H1 (cell line): ENCODE measurements around the gene MAOB. TPM values are rescaled to one million over a fixed set of nuclear protein-coding genes. Genes with fewer than 3 reads are reported as not detected.

Source experiments
- EP300 ChIP-seq, 2 experiments: IDR thresholded peaks; 1 replicate in 1 of 2; 2 replicates in 1 of 2; pipeline ENCODE4 v1.6.1; 2011 to 2012; ENCODE audit warnings: low read depth in 2 of 2, low read length in 2 of 2, mild to moderate bottlenecking in 2 of 2, borderline replicate concordance in 1 of 2, inconsistent platforms in 1 of 2, moderate library complexity in 1 of 2
- GABPA ChIP-seq: IDR thresholded peaks from 2 replicates; pipeline ENCODE4 v1.6.1; 2011; ENCODE audit warnings: mild to moderate bottlenecking, low read length, moderate library complexity, borderline replicate concordance; ENCODE audit not compliant: insufficient read depth
- HDAC2 ChIP-seq, 2 experiments: fragments of 300-600 bp in 1 of 2; sonication (generic) in 1 of 2; IDR thresholded peaks; 2 replicates each; pipeline ENCODE4 v1.6.1; 2011 to 2012; ENCODE audit warnings: low read depth in 2 of 2, low read length in 2 of 2, mild to moderate bottlenecking in 2 of 2, moderate library complexity in 2 of 2, borderline replicate concordance in 1 of 2, inconsistent platforms in 1 of 2
- RFX5 ChIP-seq: IDR thresholded peaks from 2 replicates; pipeline ENCODE4 v1.6.1; 2011; ENCODE audit warnings: low read depth, low read length, improper control_type of control experiment, borderline replicate concordance
- SUZ12 ChIP-seq: fragments of 200-600 bp; sonication (generic); IDR thresholded peaks from 2 replicates; pipeline ENCODE4 v1.6.1; 2012; ENCODE audit warnings: mild to moderate bottlenecking, inconsistent platforms, low read length, moderate library complexity, mixed read lengths
- polyA plus RNA-seq, 7 experiments: library from polyadenylated mRNA; depleted of rRNA in 3 of 7; stranded (reverse) in 5 of 7; unstranded in 2 of 7; fragments of >200 nt in 5 of 7; fragments of 200-250 nt in 2 of 7; gene quantifications; 1 replicate in 5 of 7; 2 replicates in 1 of 7; 4 replicates in 1 of 7; pipeline versions ENCODE4 v1.2.1 to v1.2.3, GENCODE V29; 2011 to 2013; ENCODE audit warnings: missing spikeins in 2 of 7, mixed read lengths in 2 of 7
- total RNA-seq: library from RNA; stranded (reverse); fragmentation: NEBNext Ultra II Directional; extraction: Animal tissue kit (Norgen Biotek cat#: 25700); gene quantifications from 2 replicates; pipeline ENCODE4 v1.2.1, GENCODE V29; 2021
- TF ChIP-seq, protein P1 (sequence below): fragments of 300-600 bp; sonication (generic); IDR thresholded peaks from 2 replicates; pipeline ENCODE4 v1.7.1; 2012; ENCODE audit warnings: low read length, moderate library complexity, mild to moderate bottlenecking, inconsistent platforms; ENCODE audit not compliant: insufficient replicate concordance
- TF ChIP-seq, protein P2 (sequence below): IDR thresholded peaks from 2 replicates; pipeline ENCODE4 v1.6.1; 2011; ENCODE audit warnings: low read length, improper control_type of control experiment
- TF ChIP-seq, protein P3 (sequence below): IDR thresholded peaks from 2 replicates; pipeline ENCODE4 v1.6.1; 2011; ENCODE audit warnings: low read depth, mild to moderate bottlenecking, low read length; ENCODE audit not compliant: insufficient read depth

MAOB gene
- total and polyA plus RNA-seq, 2 of the 8 experiments (the other 6 are each of a cell fraction or from before 2014, with no cell fraction given): 0.73 to 1.1 TPM

DNA sequence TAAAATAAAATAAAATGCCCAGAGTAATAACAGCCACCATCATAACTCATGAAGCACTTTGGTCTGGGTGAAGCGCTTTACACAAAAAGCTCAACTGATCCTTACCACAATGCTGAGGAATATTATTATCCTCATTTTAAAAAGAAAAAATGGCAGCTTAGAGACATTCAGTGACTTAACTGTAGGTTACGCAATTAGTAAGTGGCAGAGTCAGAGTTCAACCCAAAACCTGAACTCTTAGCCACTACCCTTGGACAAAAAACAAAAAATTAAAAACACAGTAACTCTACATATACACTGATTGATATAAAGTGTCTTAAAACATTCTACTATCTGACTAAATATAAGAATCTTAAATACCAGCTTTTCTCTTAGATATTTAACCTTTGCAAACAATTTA, 34.9 kb downstream of the MAOB start (continued):
- TF ChIP-seq, protein P1, sequence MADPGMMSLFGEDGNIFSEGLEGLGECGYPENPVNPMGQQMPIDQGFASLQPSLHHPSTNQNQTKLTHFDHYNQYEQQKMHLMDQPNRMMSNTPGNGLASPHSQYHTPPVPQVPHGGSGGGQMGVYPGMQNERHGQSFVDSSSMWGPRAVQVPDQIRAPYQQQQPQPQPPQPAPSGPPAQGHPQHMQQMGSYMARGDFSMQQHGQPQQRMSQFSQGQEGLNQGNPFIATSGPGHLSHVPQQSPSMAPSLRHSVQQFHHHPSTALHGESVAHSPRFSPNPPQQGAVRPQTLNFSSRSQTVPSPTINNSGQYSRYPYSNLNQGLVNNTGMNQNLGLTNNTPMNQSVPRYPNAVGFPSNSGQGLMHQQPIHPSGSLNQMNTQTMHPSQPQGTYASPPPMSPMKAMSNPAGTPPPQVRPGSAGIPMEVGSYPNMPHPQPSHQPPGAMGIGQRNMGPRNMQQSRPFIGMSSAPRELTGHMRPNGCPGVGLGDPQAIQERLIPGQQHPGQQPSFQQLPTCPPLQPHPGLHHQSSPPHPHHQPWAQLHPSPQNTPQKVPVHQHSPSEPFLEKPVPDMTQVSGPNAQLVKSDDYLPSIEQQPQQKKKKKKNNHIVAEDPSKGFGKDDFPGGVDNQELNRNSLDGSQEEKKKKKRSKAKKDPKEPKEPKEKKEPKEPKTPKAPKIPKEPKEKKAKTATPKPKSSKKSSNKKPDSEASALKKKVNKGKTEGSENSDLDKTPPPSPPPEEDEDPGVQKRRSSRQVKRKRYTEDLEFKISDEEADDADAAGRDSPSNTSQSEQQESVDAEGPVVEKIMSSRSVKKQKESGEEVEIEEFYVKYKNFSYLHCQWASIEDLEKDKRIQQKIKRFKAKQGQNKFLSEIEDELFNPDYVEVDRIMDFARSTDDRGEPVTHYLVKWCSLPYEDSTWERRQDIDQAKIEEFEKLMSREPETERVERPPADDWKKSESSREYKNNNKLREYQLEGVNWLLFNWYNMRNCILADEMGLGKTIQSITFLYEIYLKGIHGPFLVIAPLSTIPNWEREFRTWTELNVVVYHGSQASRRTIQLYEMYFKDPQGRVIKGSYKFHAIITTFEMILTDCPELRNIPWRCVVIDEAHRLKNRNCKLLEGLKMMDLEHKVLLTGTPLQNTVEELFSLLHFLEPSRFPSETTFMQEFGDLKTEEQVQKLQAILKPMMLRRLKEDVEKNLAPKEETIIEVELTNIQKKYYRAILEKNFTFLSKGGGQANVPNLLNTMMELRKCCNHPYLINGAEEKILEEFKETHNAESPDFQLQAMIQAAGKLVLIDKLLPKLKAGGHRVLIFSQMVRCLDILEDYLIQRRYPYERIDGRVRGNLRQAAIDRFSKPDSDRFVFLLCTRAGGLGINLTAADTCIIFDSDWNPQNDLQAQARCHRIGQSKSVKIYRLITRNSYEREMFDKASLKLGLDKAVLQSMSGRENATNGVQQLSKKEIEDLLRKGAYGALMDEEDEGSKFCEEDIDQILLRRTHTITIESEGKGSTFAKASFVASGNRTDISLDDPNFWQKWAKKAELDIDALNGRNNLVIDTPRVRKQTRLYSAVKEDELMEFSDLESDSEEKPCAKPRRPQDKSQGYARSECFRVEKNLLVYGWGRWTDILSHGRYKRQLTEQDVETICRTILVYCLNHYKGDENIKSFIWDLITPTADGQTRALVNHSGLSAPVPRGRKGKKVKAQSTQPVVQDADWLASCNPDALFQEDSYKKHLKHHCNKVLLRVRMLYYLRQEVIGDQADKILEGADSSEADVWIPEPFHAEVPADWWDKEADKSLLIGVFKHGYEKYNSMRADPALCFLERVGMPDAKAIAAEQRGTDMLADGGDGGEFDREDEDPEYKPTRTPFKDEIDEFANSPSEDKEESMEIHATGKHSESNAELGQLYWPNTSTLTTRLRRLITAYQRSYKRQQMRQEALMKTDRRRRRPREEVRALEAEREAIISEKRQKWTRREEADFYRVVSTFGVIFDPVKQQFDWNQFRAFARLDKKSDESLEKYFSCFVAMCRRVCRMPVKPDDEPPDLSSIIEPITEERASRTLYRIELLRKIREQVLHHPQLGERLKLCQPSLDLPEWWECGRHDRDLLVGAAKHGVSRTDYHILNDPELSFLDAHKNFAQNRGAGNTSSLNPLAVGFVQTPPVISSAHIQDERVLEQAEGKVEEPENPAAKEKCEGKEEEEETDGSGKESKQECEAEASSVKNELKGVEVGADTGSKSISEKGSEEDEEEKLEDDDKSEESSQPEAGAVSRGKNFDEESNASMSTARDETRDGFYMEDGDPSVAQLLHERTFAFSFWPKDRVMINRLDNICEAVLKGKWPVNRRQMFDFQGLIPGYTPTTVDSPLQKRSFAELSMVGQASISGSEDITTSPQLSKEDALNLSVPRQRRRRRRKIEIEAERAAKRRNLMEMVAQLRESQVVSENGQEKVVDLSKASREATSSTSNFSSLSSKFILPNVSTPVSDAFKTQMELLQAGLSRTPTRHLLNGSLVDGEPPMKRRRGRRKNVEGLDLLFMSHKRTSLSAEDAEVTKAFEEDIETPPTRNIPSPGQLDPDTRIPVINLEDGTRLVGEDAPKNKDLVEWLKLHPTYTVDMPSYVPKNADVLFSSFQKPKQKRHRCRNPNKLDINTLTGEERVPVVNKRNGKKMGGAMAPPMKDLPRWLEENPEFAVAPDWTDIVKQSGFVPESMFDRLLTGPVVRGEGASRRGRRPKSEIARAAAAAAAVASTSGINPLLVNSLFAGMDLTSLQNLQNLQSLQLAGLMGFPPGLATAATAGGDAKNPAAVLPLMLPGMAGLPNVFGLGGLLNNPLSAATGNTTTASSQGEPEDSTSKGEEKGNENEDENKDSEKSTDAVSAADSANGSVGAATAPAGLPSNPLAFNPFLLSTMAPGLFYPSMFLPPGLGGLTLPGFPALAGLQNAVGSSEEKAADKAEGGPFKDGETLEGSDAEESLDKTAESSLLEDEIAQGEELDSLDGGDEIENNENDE: no peak
- TF ChIP-seq HDAC2 (IDR thresholded peaks at IDR 0.05; ENCODE audit: borderline replicate concordance in 1 of 2, low read depth in 2 of 2, low read length in 2 of 2) (no peak), GABPA (no peak), SUZ12 (no peak), EP300 (IDR thresholded peaks at IDR 0.05; ENCODE audit: borderline replicate concordance in 1 of 2, low read depth in 2 of 2, low read length in 2 of 2) (no peak), RFX5 (no peak)
- TF ChIP-seq, protein P2, sequence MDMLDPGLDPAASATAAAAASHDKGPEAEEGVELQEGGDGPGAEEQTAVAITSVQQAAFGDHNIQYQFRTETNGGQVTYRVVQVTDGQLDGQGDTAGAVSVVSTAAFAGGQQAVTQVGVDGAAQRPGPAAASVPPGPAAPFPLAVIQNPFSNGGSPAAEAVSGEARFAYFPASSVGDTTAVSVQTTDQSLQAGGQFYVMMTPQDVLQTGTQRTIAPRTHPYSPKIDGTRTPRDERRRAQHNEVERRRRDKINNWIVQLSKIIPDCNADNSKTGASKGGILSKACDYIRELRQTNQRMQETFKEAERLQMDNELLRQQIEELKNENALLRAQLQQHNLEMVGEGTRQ: no peak
- TF ChIP-seq, protein P3, sequence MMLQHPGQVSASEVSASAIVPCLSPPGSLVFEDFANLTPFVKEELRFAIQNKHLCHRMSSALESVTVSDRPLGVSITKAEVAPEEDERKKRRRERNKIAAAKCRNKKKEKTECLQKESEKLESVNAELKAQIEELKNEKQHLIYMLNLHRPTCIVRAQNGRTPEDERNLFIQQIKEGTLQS: no peak
